Loucy (cell line): Measurements from ENCODE around the gene JAKMIP3.

Experiments used
- CTCF ChIP-seq: fragments of 200-600 bp; sonication (generic); conservative IDR thresholded peaks from 2 replicates; pipeline ENCODE4 v1.5.1; 2014; ENCODE audit warnings: mild to moderate bottlenecking, antibody characterized with exemption, low read length
- EZH2phosphoT487 ChIP-seq: fragments of 200-600 bp; IDR thresholded peaks from 2 replicates; pipeline ENCODE4 v1.6.1; 2018; ENCODE audit warnings: antibody characterized with exemption, mild to moderate bottlenecking, moderate library complexity, borderline replicate concordance

- TF ChIP-seq CTCF (no peak), EZH2phosphoT487 (no peak)
These were observed 3.6 kb upstream of the JAKMIP3 start for GRCh38 chr10:132062116-132062515.
